ENCODE measurements around the gene EFNB2.

EFNB2 gene

DNA sequence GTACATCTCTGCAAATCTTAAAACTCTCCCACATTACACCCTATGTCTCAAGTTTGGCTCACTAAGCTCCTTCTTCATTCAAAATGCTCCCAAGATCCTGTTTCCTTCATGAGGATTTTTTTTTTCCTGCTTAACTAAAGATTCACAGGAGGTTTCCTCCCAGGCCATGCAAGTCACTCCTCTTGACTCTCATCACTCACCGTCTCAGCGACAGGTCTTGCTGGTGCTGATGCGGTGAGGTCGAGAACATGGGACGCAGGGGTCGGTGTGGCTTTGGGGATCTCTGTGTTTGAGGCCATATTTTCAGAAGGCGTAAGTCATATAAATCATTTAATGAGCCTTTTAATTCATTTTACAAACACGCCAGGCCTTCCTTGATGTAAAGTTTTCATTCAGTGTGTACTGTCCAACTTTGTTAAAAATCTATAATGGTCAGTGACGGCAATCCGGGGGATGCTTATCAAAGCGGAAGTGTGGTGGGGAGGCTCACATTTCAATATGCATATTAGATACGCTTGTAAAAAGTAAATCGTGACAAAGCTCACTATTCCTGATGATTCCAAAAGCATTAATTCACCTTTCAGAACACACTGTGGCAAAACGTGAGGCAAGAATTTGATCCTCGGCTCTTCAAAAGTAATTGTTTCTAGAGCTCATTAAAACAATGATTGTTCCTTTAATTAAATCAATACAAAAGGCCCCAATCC lies 20.4 kb downstream of the EFNB2 start (continued):
- peak; percentile 75 for TF ChIP-seq PRDM6 (tag by site-specific recombination; IDR thresholded peaks at IDR 0.05)
- no peak for TF ChIP-seq ZNF658 (tag by site-specific recombination; IDR thresholded peaks at IDR 0.05)
- TF ChIP-seq ZBTB8A (tag by site-specific recombination; IDR thresholded peaks at IDR 0.05) = no peak
- no peak for TF ChIP-seq RBAK (tag by site-specific recombination; IDR thresholded peaks at IDR 0.05)
- TF ChIP-seq ZNF629 (tag by site-specific recombination; IDR thresholded peaks at IDR 0.05) = peak; percentile 79
- TF ChIP-seq ZNF624 (tag by site-specific recombination; IDR thresholded peaks at IDR 0.05) = no peak
- TF ChIP-seq, protein P1, sequence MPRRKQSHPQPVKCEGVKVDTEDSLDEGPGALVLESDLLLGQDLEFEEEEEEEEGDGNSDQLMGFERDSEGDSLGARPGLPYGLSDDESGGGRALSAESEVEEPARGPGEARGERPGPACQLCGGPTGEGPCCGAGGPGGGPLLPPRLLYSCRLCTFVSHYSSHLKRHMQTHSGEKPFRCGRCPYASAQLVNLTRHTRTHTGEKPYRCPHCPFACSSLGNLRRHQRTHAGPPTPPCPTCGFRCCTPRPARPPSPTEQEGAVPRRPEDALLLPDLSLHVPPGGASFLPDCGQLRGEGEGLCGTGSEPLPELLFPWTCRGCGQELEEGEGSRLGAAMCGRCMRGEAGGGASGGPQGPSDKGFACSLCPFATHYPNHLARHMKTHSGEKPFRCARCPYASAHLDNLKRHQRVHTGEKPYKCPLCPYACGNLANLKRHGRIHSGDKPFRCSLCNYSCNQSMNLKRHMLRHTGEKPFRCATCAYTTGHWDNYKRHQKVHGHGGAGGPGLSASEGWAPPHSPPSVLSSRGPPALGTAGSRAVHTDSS (tag by site-specific recombination; IDR thresholded peaks at IDR 0.05) = no peak
- TF ChIP-seq ZNF174 (tag by site-specific recombination; IDR thresholded peaks at IDR 0.05) = no peak
- no peak for TF ChIP-seq YY1 (tag by site-specific recombination; IDR thresholded peaks at IDR 0.05)
- no peak for TF ChIP-seq KLF17 (tag by site-specific recombination; IDR thresholded peaks at IDR 0.05)
- TF ChIP-seq ZNF843 (tag by site-specific recombination; IDR thresholded peaks at IDR 0.05) = peak; percentile 62; the same call in 1 of the 2 replicates
- TF ChIP-seq SALL2 (tag by site-specific recombination; IDR thresholded peaks at IDR 0.05; ENCODE audit: borderline replicate concordance) = no peak
- TF ChIP-seq ZNF221 (tag by site-specific recombination; IDR thresholded peaks at IDR 0.05; ENCODE audit: borderline replicate concordance) = no peak
- peak; percentile 77 for TF ChIP-seq IKZF3 (tag by site-specific recombination; IDR thresholded peaks at IDR 0.05)
- TF ChIP-seq WT1 (tag by site-specific recombination; IDR thresholded peaks at IDR 0.05) = no peak
- TF ChIP-seq SCRT2 (tag by site-specific recombination; IDR thresholded peaks at IDR 0.05) = no peak
- TF ChIP-seq, protein P2, sequence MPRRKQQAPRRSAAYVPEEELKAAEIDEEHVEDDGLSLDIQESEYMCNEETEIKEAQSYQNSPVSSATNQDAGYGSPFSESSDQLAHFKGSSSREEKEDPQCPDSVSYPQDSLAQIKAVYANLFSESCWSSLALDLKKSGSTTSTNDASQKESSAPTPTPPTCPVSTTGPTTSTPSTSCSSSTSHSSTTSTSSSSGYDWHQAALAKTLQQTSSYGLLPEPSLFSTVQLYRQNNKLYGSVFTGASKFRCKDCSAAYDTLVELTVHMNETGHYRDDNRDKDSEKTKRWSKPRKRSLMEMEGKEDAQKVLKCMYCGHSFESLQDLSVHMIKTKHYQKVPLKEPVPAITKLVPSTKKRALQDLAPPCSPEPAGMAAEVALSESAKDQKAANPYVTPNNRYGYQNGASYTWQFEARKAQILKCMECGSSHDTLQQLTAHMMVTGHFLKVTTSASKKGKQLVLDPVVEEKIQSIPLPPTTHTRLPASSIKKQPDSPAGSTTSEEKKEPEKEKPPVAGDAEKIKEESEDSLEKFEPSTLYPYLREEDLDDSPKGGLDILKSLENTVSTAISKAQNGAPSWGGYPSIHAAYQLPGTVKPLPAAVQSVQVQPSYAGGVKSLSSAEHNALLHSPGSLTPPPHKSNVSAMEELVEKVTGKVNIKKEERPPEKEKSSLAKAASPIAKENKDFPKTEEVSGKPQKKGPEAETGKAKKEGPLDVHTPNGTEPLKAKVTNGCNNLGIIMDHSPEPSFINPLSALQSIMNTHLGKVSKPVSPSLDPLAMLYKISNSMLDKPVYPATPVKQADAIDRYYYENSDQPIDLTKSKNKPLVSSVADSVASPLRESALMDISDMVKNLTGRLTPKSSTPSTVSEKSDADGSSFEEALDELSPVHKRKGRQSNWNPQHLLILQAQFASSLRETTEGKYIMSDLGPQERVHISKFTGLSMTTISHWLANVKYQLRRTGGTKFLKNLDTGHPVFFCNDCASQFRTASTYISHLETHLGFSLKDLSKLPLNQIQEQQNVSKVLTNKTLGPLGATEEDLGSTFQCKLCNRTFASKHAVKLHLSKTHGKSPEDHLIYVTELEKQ (tag by site-specific recombination; IDR thresholded peaks at IDR 0.05; ENCODE audit: borderline replicate concordance) = peak; percentile 31; the same call in 1 of the 2 replicates
- TF ChIP-seq ZNF24 (tag by site-specific recombination; IDR thresholded peaks at IDR 0.05) = peak; percentile 81
- TF ChIP-seq, protein P3, sequence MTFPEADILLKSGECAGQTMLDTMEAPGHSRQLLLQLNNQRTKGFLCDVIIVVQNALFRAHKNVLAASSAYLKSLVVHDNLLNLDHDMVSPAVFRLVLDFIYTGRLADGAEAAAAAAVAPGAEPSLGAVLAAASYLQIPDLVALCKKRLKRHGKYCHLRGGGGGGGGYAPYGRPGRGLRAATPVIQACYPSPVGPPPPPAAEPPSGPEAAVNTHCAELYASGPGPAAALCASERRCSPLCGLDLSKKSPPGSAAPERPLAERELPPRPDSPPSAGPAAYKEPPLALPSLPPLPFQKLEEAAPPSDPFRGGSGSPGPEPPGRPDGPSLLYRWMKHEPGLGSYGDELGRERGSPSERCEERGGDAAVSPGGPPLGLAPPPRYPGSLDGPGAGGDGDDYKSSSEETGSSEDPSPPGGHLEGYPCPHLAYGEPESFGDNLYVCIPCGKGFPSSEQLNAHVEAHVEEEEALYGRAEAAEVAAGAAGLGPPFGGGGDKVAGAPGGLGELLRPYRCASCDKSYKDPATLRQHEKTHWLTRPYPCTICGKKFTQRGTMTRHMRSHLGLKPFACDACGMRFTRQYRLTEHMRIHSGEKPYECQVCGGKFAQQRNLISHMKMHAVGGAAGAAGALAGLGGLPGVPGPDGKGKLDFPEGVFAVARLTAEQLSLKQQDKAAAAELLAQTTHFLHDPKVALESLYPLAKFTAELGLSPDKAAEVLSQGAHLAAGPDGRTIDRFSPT (tag by site-specific recombination; IDR thresholded peaks at IDR 0.05) = peak; percentile 74
- no peak for TF ChIP-seq ZNF791 (tag by site-specific recombination; IDR thresholded peaks at IDR 0.05)
- TF ChIP-seq ZNF366 (tag by site-specific recombination; conservative IDR thresholded peaks at IDR 0.05) = peak; percentile 52; the same call in 1 of the 2 replicates
- no peak for TF ChIP-seq KLF8 (tag by site-specific recombination; IDR thresholded peaks at IDR 0.05)
- TF ChIP-seq, protein P4, sequence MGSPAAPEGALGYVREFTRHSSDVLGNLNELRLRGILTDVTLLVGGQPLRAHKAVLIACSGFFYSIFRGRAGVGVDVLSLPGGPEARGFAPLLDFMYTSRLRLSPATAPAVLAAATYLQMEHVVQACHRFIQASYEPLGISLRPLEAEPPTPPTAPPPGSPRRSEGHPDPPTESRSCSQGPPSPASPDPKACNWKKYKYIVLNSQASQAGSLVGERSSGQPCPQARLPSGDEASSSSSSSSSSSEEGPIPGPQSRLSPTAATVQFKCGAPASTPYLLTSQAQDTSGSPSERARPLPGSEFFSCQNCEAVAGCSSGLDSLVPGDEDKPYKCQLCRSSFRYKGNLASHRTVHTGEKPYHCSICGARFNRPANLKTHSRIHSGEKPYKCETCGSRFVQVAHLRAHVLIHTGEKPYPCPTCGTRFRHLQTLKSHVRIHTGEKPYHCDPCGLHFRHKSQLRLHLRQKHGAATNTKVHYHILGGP (tag by site-specific recombination; IDR thresholded peaks at IDR 0.05) = no peak
- no peak for TF ChIP-seq ZNF23 (tag by site-specific recombination; IDR thresholded peaks at IDR 0.05; ENCODE audit: borderline replicate concordance)
- TF ChIP-seq ZNF626 (tag by site-specific recombination; IDR thresholded peaks at IDR 0.05) = no peak
- TF ChIP-seq ZNF777 (tag by site-specific recombination; IDR thresholded peaks at IDR 0.05; ENCODE audit: borderline replicate concordance) = no peak
- TF ChIP-seq, protein P5, sequence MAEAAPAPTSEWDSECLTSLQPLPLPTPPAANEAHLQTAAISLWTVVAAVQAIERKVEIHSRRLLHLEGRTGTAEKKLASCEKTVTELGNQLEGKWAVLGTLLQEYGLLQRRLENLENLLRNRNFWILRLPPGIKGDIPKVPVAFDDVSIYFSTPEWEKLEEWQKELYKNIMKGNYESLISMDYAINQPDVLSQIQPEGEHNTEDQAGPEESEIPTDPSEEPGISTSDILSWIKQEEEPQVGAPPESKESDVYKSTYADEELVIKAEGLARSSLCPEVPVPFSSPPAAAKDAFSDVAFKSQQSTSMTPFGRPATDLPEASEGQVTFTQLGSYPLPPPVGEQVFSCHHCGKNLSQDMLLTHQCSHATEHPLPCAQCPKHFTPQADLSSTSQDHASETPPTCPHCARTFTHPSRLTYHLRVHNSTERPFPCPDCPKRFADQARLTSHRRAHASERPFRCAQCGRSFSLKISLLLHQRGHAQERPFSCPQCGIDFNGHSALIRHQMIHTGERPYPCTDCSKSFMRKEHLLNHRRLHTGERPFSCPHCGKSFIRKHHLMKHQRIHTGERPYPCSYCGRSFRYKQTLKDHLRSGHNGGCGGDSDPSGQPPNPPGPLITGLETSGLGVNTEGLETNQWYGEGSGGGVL (tag by site-specific recombination; IDR thresholded peaks at IDR 0.05) = no peak
